Activated naive CD4-positive, alpha-beta T cell treated with Interleukin-2 at 50 U/mL for 16 hours (primary cell): Measurements from ENCODE around the gene NUTM2E.
"Not testable (repeated sequence)": the region's sequence is repeated elsewhere in the genome, so short reads cannot be mapped to it uniquely, and the experiment has no call there.

Experiments
- DNase-seq: peaks from one replicate; pipeline ENCODE4 v3.0.0-alpha.2; 2020

NUTM2E gene

DNA sequence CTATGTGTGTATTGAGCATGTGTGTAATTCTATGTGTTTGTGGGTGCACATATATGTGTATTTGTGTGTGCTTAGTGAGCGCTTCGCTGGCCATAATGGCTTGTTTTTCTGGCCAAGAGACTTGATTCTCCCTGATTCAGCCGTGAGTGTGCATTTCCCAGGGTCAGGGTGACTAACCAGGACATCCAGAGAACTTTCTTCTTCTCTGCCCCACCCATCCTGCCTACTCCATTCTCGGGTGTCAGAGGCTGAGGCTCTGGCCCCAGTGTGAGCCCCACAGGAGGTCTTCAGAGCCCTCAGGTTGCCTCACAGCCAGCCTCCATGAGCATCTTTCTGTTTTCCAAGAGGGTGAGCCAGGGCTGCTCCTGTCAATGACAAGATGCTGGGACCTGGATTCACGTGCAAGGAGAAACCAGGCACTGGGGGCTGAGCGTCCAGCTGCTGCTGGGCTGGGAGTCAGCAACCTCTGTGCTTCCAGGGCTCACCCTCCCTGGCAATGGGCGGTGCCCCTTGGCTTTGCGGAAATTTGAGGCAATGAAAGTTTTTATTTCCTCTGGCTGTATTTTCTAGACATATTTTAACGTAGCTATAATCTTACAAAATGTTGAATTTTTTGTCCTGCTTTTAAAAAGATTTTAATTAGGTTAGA is 40.5 kb downstream of the NUTM2E start:
- not testable (repeated sequence) for DNase-seq

DNA sequence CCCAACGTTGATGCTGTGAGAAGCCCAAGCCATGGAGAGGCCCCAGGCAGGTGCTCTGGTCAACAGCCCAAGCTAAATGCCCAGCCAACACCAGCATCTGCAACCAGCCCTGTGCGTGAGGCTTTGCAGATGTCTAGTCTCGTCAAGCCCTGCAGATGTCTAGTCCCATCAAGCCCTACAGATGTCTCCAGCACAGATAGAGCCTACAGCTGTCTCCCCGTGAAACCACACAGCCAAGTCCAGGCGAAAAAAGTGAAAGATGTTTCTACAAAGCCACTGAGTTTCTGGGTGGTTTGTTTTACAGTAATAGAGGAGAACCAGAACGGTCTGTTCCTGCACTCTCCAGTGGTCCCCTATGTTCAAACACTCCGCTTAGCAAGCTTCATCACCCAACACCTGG is 41.5 kb downstream of the NUTM2E start:
- not testable (repeated sequence) for DNase-seq

GRCh38 chr10:79869439-79870097 is 43.0 kb downstream of the NUTM2E start:
- not testable (repeated sequence) for DNase-seq

GRCh38 chr10:79871729-79872128 is 45.2 kb downstream of the NUTM2E start:
- not testable (repeated sequence) for DNase-seq
